Measurements from ENCODE around the gene PLXDC1.

- TF ChIP-seq TAF1 (IDR thresholded peaks at IDR 0.05; ENCODE audit: low read depth, low read length) (no peak), POLR2A (IDR thresholded peaks at IDR 0.05; ENCODE audit: low read depth, low read length) (no peak), POLR2AphosphoS5 (IDR thresholded peaks at IDR 0.05; ENCODE audit: low read depth, low read length) (no peak), POU2F2 (IDR thresholded peaks at IDR 0.05; ENCODE audit: low read depth, low read length) (no peak), PAX5 (IDR thresholded peaks at IDR 0.05; ENCODE audit: insufficient read depth, low read length, severe bottlenecking) (no peak), SPI1 (IDR thresholded peaks at IDR 0.05; ENCODE audit: low read depth, low read length) (no peak)
Measured at GRCh38 chr17:39183720-39184119, 32.3 kb upstream of the PLXDC1 start.

Data from GM12891 (cell line).